GM12878 (cell line): ENCODE results near the gene N4BP2. TPM values are rescaled to one million over a fixed set of nuclear protein-coding genes. Genes with fewer than 3 reads are reported as not detected.

Source experiments
- CHD2 ChIP-seq: IDR thresholded peaks from 2 replicates; pipeline ENCODE4 v1.6.1; 2011; ENCODE audit warnings: low read depth, low read length, improper control_type of control experiment, borderline replicate concordance
- EED ChIP-seq: sonication (generic); IDR thresholded peaks from 2 replicates; pipeline ENCODE4 v1.6.1; 2016; ENCODE audit warnings: antibody characterized with exemption, low read depth
- EP300 ChIP-seq, 2 experiments: fragments of 150-350 bp in 1 of 2; IDR thresholded peaks; 2 replicates each; pipeline ENCODE4 v1.6.1; 2011 to 2012; ENCODE audit warnings: low read depth in 2 of 2, low read length in 2 of 2, borderline replicate concordance in 1 of 2, improper control_type of control experiment in 1 of 2, inconsistent platforms in 1 of 2; ENCODE audit not compliant: control insufficient read depth in 1 of 2
- FOXK2 ChIP-seq: fragments of 450-650 bp; IDR thresholded peaks from 2 replicates; pipeline ENCODE4 v1.6.1; 2017; ENCODE audit warnings: mild to moderate bottlenecking, moderate library complexity
- HDGF ChIP-seq: fragments of 450-650 bp; IDR thresholded peaks from 2 replicates; pipeline ENCODE4 v1.6.1; 2016; ENCODE audit warnings: antibody characterized with exemption
- IKZF2 ChIP-seq, 2 experiments: fragments of 450-650 bp; IDR thresholded peaks; 2 replicates each; pipeline ENCODE4 v1.6.1; 2017; ENCODE audit warnings: mild to moderate bottlenecking in 2 of 2, moderate library complexity in 2 of 2
- MEF2B ChIP-seq: fragments of 450-650 bp; IDR thresholded peaks from 2 replicates; pipeline ENCODE4 v1.6.1; 2018; ENCODE audit warnings: mild to moderate bottlenecking, moderate library complexity; ENCODE audit not compliant: partially characterized antibody, poor library complexity, severe bottlenecking
- MTA2 ChIP-seq: fragments of 450-650 bp; IDR thresholded peaks from 2 replicates; pipeline ENCODE4 v1.6.1; 2016; ENCODE audit warnings: low read depth, mild to moderate bottlenecking, moderate library complexity
- NFIC ChIP-seq: IDR thresholded peaks from 2 replicates; pipeline ENCODE4 v1.6.1; 2012; ENCODE audit warnings: low read depth, mild to moderate bottlenecking, inconsistent platforms, low read length, moderate library complexity
- RAD51 ChIP-seq: fragments of 450-650 bp; IDR thresholded peaks from 2 replicates; pipeline ENCODE4 v1.6.1; 2016; ENCODE audit warnings: moderate library complexity, mild to moderate bottlenecking, inconsistent platforms
- RUNX3 ChIP-seq: IDR thresholded peaks from 2 replicates; pipeline ENCODE4 v1.6.1; 2012; ENCODE audit warnings: low read length, inconsistent platforms
- SIN3A ChIP-seq: IDR thresholded peaks from 2 replicates; pipeline ENCODE4 v1.6.1; 2012; ENCODE audit warnings: low read depth, low read length, improper control_type of control experiment
- SMAD1 ChIP-seq: fragments of 450-650 bp; IDR thresholded peaks from 2 replicates; pipeline ENCODE4 v1.6.1; 2018; ENCODE audit warnings: mild to moderate bottlenecking, low read depth; ENCODE audit not compliant: partially characterized antibody
- SRF ChIP-seq, 2 experiments: IDR thresholded peaks; 2 replicates each; pipeline ENCODE4 v1.6.1; 2011; ENCODE audit warnings: low read depth in 2 of 2, low read length in 2 of 2, mild to moderate bottlenecking in 1 of 2, moderate library complexity in 1 of 2
- TAF1 ChIP-seq: IDR thresholded peaks from 2 replicates; pipeline ENCODE4 v1.6.1; 2011; ENCODE audit warnings: mild to moderate bottlenecking, low read depth, low read length, borderline replicate concordance
- TBL1XR1 ChIP-seq: IDR thresholded peaks from 2 replicates; pipeline ENCODE4 v1.6.1; 2012; ENCODE audit warnings: low read depth, low read length, improper control_type of control experiment
- TCF3 ChIP-seq: IDR thresholded peaks from 2 replicates; pipeline ENCODE4 v1.6.1; 2012; ENCODE audit warnings: low read depth, mild to moderate bottlenecking, low read length, borderline replicate concordance; ENCODE audit not compliant: insufficient read depth
- ZNF384 ChIP-seq: IDR thresholded peaks from 2 replicates; pipeline ENCODE4 v1.6.1; 2012; ENCODE audit warnings: low read depth, mild to moderate bottlenecking, low read length, improper control_type of control experiment, borderline replicate concordance
- polyA plus RNA-seq, 11 experiments: library from polyadenylated mRNA; depleted of rRNA in 4 of 11; unstranded in 6 of 11; stranded (reverse) in 5 of 11; fragments of >200 nt; fragmentation: Nextera tagmentation in 4 of 11; fragmentation: Illumina TruSeq in 1 of 11; extraction: Ambion mirVana in 4 of 11; extraction: Trizol in 1 of 11; gene quantifications; 1 replicate in 1 of 11; 2 replicates in 10 of 11; pipeline versions ENCODE4 v1.2.1 to v1.2.3, GENCODE V29; 2011 to 2016; ENCODE audit warnings: inconsistent platforms in 2 of 11, missing spikeins in 2 of 11, low read depth in 1 of 11
- total RNA-seq, 4 experiments: library from RNA; depleted of rRNA in 3 of 4; stranded (reverse); fragments of >200 nt in 3 of 4; fragmentation: Illumina TruSeq in 1 of 4; extraction: Trizol in 1 of 4; gene quantifications; 2 replicates each; pipeline versions ENCODE4 v1.2.1 to v1.2.3, GENCODE V29; 2013 to 2021
- TF ChIP-seq, protein P1 (sequence below): fragments of 450-650 bp; IDR thresholded peaks from 2 replicates; pipeline ENCODE4 v1.6.1; 2017; ENCODE audit warnings: low read depth, mild to moderate bottlenecking, moderate library complexity
- TF ChIP-seq, protein P2 (sequence below): IDR thresholded peaks from 2 replicates; pipeline ENCODE4 v1.6.1; 2012; ENCODE audit warnings: mild to moderate bottlenecking, low read depth, low read length
- TF ChIP-seq, protein P3 (sequence below): fragments of 450-650 bp; IDR thresholded peaks from 2 replicates; pipeline ENCODE4 v1.6.1; 2017; ENCODE audit warnings: borderline replicate concordance
- TF ChIP-seq, protein P4 (sequence below): fragments of 450-650 bp; IDR thresholded peaks from 2 replicates; pipeline ENCODE4 v1.6.1; 2017; ENCODE audit warnings: mild to moderate bottlenecking

N4BP2 gene
- total and polyA plus RNA-seq, 10 of the 15 experiments (the other 5 are each of a cell fraction or from before 2014, with no cell fraction given) = 2.3 to 18.7 (median 10.0) TPM

DNA sequence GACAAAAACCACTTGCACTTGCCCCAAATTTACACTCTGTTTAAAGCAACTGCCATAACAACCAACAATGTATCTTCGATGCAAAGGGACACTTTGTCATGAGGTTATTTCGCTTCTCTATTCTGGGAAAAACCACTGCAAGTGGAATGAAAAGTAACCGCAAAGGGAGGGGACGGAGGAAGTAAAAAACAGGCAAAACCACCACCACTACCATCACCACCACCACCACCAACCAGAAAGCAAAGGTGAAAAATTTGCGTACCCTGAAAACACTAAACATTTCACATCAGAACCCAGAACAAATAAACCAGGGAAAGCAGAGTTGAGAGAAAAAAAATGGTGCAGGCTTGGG is 1.2 kb upstream of the N4BP2 start (continued):
- TF ChIP-seq, protein P1, sequence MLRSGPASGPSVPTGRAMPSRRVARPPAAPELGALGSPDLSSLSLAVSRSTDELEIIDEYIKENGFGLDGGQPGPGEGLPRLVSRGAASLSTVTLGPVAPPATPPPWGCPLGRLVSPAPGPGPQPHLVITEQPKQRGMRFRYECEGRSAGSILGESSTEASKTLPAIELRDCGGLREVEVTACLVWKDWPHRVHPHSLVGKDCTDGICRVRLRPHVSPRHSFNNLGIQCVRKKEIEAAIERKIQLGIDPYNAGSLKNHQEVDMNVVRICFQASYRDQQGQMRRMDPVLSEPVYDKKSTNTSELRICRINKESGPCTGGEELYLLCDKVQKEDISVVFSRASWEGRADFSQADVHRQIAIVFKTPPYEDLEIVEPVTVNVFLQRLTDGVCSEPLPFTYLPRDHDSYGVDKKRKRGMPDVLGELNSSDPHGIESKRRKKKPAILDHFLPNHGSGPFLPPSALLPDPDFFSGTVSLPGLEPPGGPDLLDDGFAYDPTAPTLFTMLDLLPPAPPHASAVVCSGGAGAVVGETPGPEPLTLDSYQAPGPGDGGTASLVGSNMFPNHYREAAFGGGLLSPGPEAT = peak; percentile 88
- TF ChIP-seq IKZF2 (IDR thresholded peaks at IDR 0.05) (peak; percentile 96), SIN3A (no peak), TCF3 (no peak), SMAD1 (peak; percentile 59), HDGF (peak; percentile 78; the same call in 1 of the 2 replicates), SRF (IDR thresholded peaks at IDR 0.05; ENCODE audit: low read depth in 2 of 2, low read length in 2 of 2) (no peak), MTA2 (peak; percentile 80), MEF2B (no peak), TAF1 (no peak), ZNF384 (peak; percentile 41; the same call in 1 of the 2 replicates), FOXK2 (peak; percentile 38; the same call in 1 of the 2 replicates), CHD2 (0 out of 2 replicates have a peak, but pooled peaks have one; percentile 14), NFIC (peak; percentile 14; the same call in 1 of the 2 replicates), TBL1XR1 (no peak), EED (peak; percentile 62; the same call in 1 of the 2 replicates), RUNX3 (peak; percentile 87), EP300 (IDR thresholded peaks at IDR 0.05; ENCODE audit: borderline replicate concordance in 1 of 2, control insufficient read depth in 1 of 2, low read depth in 2 of 2, low read length in 2 of 2) (peak; percentile 27 to 71), RAD51 (peak; percentile 70; the same call in 1 of the 2 replicates)
- TF ChIP-seq, protein P2, sequence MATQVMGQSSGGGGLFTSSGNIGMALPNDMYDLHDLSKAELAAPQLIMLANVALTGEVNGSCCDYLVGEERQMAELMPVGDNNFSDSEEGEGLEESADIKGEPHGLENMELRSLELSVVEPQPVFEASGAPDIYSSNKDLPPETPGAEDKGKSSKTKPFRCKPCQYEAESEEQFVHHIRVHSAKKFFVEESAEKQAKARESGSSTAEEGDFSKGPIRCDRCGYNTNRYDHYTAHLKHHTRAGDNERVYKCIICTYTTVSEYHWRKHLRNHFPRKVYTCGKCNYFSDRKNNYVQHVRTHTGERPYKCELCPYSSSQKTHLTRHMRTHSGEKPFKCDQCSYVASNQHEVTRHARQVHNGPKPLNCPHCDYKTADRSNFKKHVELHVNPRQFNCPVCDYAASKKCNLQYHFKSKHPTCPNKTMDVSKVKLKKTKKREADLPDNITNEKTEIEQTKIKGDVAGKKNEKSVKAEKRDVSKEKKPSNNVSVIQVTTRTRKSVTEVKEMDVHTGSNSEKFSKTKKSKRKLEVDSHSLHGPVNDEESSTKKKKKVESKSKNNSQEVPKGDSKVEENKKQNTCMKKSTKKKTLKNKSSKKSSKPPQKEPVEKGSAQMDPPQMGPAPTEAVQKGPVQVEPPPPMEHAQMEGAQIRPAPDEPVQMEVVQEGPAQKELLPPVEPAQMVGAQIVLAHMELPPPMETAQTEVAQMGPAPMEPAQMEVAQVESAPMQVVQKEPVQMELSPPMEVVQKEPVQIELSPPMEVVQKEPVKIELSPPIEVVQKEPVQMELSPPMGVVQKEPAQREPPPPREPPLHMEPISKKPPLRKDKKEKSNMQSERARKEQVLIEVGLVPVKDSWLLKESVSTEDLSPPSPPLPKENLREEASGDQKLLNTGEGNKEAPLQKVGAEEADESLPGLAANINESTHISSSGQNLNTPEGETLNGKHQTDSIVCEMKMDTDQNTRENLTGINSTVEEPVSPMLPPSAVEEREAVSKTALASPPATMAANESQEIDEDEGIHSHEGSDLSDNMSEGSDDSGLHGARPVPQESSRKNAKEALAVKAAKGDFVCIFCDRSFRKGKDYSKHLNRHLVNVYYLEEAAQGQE = no peak
- TF ChIP-seq, protein P3, sequence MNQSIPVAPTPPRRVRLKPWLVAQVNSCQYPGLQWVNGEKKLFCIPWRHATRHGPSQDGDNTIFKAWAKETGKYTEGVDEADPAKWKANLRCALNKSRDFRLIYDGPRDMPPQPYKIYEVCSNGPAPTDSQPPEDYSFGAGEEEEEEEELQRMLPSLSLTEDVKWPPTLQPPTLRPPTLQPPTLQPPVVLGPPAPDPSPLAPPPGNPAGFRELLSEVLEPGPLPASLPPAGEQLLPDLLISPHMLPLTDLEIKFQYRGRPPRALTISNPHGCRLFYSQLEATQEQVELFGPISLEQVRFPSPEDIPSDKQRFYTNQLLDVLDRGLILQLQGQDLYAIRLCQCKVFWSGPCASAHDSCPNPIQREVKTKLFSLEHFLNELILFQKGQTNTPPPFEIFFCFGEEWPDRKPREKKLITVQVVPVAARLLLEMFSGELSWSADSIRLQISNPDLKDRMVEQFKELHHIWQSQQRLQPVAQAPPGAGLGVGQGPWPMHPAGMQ = peak; percentile 74; the same call in 1 of the 2 replicates
- TF ChIP-seq, protein P4, sequence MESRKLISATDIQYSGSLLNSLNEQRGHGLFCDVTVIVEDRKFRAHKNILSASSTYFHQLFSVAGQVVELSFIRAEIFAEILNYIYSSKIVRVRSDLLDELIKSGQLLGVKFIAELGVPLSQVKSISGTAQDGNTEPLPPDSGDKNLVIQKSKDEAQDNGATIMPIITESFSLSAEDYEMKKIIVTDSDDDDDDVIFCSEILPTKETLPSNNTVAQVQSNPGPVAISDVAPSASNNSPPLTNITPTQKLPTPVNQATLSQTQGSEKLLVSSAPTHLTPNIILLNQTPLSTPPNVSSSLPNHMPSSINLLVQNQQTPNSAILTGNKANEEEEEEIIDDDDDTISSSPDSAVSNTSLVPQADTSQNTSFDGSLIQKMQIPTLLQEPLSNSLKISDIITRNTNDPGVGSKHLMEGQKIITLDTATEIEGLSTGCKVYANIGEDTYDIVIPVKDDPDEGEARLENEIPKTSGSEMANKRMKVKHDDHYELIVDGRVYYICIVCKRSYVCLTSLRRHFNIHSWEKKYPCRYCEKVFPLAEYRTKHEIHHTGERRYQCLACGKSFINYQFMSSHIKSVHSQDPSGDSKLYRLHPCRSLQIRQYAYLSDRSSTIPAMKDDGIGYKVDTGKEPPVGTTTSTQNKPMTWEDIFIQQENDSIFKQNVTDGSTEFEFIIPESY = no peak
